ENCODE data around the gene ZWINT. TPM values are rescaled to one million over a fixed set of nuclear protein-coding genes. Genes with fewer than 3 reads are reported as not detected.
A peak's percentile ranks its signal among the peaks of the same experiment; 100 is the strongest.

ZWINT gene, protein sequence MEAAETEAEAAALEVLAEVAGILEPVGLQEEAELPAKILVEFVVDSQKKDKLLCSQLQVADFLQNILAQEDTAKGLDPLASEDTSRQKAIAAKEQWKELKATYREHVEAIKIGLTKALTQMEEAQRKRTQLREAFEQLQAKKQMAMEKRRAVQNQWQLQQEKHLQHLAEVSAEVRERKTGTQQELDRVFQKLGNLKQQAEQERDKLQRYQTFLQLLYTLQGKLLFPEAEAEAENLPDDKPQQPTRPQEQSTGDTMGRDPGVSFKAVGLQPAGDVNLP
- polyA plus RNA-seq (2012; ENCODE audit: insufficient read depth, insufficient read length, low read depth), result 13.6 TPM

DNA sequence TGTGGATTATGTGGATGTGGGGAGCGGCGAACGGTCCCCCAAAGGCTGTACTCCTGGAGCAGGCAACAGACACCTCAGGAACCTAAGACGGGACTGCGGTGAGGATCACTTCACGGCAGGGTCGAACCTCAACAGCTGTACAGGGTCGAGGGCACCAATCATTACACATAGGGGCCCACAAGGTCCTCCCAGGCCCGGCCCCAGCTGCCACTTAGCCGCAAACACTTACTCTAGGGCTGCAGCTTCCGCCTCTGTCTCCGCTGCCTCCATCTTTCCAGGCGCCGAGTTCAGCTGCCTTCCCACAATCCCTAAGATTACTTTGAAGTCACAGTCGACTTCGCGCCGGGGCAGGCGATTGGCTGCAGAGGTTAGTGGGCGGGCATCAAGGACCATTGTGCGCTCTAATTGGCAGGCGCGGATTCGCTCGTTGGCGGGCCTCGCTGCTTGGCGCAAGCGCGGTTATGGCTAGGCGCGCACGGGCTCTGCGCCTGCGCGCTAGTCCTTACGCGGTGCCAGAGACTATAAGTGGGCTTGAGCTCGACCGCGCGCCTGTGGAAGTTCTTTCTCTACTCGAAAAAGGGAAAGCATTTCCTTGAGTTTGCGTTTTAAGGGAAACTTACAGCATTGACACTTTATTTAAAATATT lies at the start of gene ZWINT:
TSS of gene ZWINT (minus strand) at position 293 of the 646 bp plus-strand sequence. CDS start at position 270, 23 bp downstream.
- TF ChIP-seq, protein P1, sequence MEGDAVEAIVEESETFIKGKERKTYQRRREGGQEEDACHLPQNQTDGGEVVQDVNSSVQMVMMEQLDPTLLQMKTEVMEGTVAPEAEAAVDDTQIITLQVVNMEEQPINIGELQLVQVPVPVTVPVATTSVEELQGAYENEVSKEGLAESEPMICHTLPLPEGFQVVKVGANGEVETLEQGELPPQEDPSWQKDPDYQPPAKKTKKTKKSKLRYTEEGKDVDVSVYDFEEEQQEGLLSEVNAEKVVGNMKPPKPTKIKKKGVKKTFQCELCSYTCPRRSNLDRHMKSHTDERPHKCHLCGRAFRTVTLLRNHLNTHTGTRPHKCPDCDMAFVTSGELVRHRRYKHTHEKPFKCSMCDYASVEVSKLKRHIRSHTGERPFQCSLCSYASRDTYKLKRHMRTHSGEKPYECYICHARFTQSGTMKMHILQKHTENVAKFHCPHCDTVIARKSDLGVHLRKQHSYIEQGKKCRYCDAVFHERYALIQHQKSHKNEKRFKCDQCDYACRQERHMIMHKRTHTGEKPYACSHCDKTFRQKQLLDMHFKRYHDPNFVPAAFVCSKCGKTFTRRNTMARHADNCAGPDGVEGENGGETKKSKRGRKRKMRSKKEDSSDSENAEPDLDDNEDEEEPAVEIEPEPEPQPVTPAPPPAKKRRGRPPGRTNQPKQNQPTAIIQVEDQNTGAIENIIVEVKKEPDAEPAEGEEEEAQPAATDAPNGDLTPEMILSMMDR (IDR thresholded peaks at IDR 0.05; ENCODE audit: low read depth, low read length), result no peak
- Histone ChIP-seq H3K36me3 (peaks cover 23% of the 10 kb centered on the region), H3K27me3 (no peaks in the 10 kb centered on the region), H3K4me3 (ENCODE audit: low read depth, low read length) (peak within 1 kb of the TSS; percentile 97), H3K9me3 (no peaks in the 10 kb centered on the region), H3K4me1 (no peaks in the 10 kb centered on the region)
- peak; percentile 94 for DNase-seq

GRCh38 chr10:56383806-56384205 lies 22.7 kb upstream of the ZWINT start:
- Histone ChIP-seq H3K27me3 (no peaks in the 10 kb centered on the region), H3K9me3 (no peaks in the 10 kb centered on the region), H3K4me1 (no peaks in the 10 kb centered on the region), H3K4me3 (ENCODE audit: low read depth, low read length) (no peak overlapping the region), H3K36me3 (no peaks in the 10 kb centered on the region)
- DNase-seq, result no peak
- TF ChIP-seq, protein P1 (IDR thresholded peaks at IDR 0.05; ENCODE audit: low read depth, low read length), result no peak

DNA sequence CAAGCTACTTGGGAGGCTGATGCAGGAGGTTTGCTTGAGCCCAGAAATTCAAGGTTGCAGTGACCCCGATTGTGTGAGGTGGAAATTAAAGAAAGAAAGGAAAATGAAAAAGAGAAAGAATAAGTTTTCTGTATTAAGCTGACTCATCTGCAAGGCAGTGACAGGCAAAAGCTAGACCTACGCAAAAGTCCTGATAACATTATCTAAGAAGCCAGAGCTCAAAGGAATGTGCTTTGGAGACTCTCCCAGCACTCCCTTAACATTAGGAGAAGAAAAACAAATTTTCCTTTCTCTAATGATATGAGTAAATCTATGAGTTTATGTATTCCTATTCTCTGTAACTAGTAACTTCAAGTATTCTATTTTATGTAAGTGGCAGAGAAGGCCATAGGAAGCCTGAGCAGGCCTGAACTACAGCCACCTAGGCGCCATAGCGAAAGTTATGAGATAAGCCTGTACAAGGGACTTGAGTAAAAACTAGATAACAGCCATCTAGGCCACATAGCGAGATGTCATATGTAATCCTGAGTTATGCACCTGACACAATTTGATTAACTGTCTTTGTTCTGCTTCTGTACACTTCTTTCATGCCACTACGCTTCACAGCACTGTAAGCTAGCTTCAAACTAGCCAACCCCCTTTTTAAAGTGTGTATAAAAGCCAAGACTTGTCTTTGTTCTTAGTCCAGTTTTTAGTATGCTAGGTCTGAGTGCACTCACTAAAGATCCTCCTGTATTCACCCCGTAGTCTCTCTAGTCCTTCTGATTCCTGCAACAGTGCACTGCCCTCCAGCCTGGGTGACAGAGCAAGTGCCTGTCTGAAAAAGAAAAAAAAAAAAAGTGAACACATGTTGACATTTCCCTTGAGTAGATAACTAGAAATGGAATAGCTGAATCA lies 9.4 kb upstream of the ZWINT start:
- Histone ChIP-seq H3K4me3 (ENCODE audit: low read depth, low read length) (no peak overlapping the region), H3K27me3 (no peaks in the 10 kb centered on the region), H3K9me3 (no peaks in the 10 kb centered on the region), H3K36me3 (no peaks in the 10 kb centered on the region), H3K4me1 (no peaks in the 10 kb centered on the region)
- no peak for DNase-seq
- TF ChIP-seq, protein P1 (IDR thresholded peaks at IDR 0.05; ENCODE audit: low read depth, low read length), result no peak

DNA sequence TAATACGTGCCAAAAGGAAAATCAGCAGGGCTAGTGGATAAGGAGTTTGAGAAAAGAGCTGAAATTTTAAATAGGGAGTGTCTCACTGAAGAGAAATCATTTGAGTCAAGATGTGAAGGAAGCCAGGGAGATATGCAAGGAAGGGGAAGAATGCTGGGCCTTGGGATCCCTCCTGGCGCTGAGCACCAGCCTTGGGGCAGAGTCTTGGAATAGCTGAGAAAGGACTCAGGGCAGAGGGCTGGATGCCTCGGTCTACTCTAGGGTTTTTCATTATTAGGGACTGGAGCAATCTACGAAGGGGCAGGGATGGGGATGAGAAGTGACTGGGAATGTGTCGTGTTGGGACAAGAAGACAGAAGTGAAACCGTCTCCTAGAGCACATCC lies 484 bp downstream of the ZWINT start:
- TF ChIP-seq, protein P1 (IDR thresholded peaks at IDR 0.05; ENCODE audit: low read depth, low read length), result no peak
- no peaks in the 10 kb centered on the region for H3K4me1 ChIP-seq
- peak overlapping the region; percentile 97 for H3K4me3 ChIP-seq (ENCODE audit: low read depth, low read length)
- no peak for DNase-seq
- H3K9me3 ChIP-seq, result no peaks in the 10 kb centered on the region
- H3K27me3 ChIP-seq, result no peaks in the 10 kb centered on the region
- peaks cover 23% of the 10 kb centered on the region for H3K36me3 ChIP-seq

GRCh38 chr10:56359837-56360236 lies 1.2 kb downstream of the ZWINT start:
- Histone ChIP-seq H3K4me3 (ENCODE audit: low read depth, low read length) (peak overlapping the region; percentile 97), H3K27me3 (no peaks in the 10 kb centered on the region), H3K36me3 (peaks cover 23% of the 10 kb centered on the region), H3K4me1 (no peaks in the 10 kb centered on the region), H3K9me3 (no peaks in the 10 kb centered on the region)
- DNase-seq, result no peak
- TF ChIP-seq, protein P1 (IDR thresholded peaks at IDR 0.05; ENCODE audit: low read depth, low read length), result no peak

All from BE2C (cell line).